HG02759 (cell line): ENCODE data around the gene COL4A2.

Experiments
- ATAC-seq: cut with Tn5 transposase; IDR thresholded peaks from one replicate; pipeline ENCODE4 v1.9.1; 2021; ENCODE audit warnings: mild to moderate bottlenecking, moderate library complexity; ENCODE audit not compliant: unreplicated experiment

The COL4A2 gene

GRCh38 chr13:110562036-110562597 lies 255.0 kb downstream of the COL4A2 start:
- no peak for ATAC-seq
